ENCODE data around the gene SOX18.

- TF ChIP-seq POLR2AphosphoS5 (IDR thresholded peaks at IDR 0.05; ENCODE audit: low read depth, low read length) (0 out of 2 replicates have a peak, but pooled peaks have one; percentile 53), TAF1 (IDR thresholded peaks at IDR 0.05; ENCODE audit: low read depth, low read length) (no peak), SPI1 (IDR thresholded peaks at IDR 0.05; ENCODE audit: low read depth, low read length) (no peak), POLR2A (IDR thresholded peaks at IDR 0.05; ENCODE audit: low read depth, low read length) (no peak; the same call in 1 of the 2 replicates), PAX5 (IDR thresholded peaks at IDR 0.05; ENCODE audit: insufficient read depth, low read length, severe bottlenecking) (no peak)
These were observed 9.0 kb downstream of the SOX18 start for GRCh38 chr20:64040231-64041039.
